MCF 10A (cell line): ENCODE results near the gene MAP3K4. TPM values are rescaled to one million over a fixed set of nuclear protein-coding genes. Genes with fewer than 3 reads are reported as not detected.

ENCODE experiments used
- BruUV-seq: library from RNA; stranded (reverse); fragments of 400-500 nt; replicated peaks from 2 replicates; lab custom pipeline; 2021; lab: Mats Ljungman, UMichigan
- CTCF ChIA-PET: fragments of 300-600 bp; sonication (Branson Sonifier 250); formaldehyde crosslinking; extraction: SDS; loops from one replicate; lab custom pipeline; 2021; ENCODE audit warnings: antibody characterized with exemption, inconsistent platforms; lab: Yijun Ruan, JAX
- POLR2A ChIA-PET: fragments of 300-600, 350-650 bp; sonication (Branson Sonifier 250); formaldehyde crosslinking; extraction: SDS; loops from one replicate; lab custom pipeline; 2020; ENCODE audit warnings: antibody characterized with exemption, inconsistent platforms; lab: Yijun Ruan, JAX
- DNase-seq: peaks from one replicate; pipeline ENCODE4 v3.0.0-alpha.2; 2018; ENCODE audit not compliant: unreplicated experiment
- H3K27ac Mint-ChIP-seq: one replicate; pipeline ENCODE4 v1.8.0; 2022; ENCODE audit warnings: mild to moderate bottlenecking, low read depth, mixed read lengths; ENCODE audit not compliant: unreplicated experiment
- H3K27me3 Mint-ChIP-seq: one replicate; pipeline ENCODE4 v1.8.0; 2022; ENCODE audit warnings: mixed read lengths; ENCODE audit not compliant: insufficient read depth, unreplicated experiment
- H3K36me3 Mint-ChIP-seq: one replicate; pipeline ENCODE4 v1.8.0; 2022; ENCODE audit warnings: mild to moderate bottlenecking, moderate library complexity, mixed read lengths; ENCODE audit not compliant: insufficient read depth, unreplicated experiment
- H3K4me1 Mint-ChIP-seq: one replicate; pipeline ENCODE4 v1.8.0; 2022; ENCODE audit warnings: mixed read lengths; ENCODE audit not compliant: insufficient read depth, unreplicated experiment
- H3K4me3 Mint-ChIP-seq: one replicate; pipeline ENCODE4 v1.8.0; 2022; ENCODE audit warnings: mild to moderate bottlenecking, moderate library complexity, mixed read lengths; ENCODE audit not compliant: unreplicated experiment
- H3K9me3 Mint-ChIP-seq: one replicate; pipeline ENCODE4 v1.8.0; 2022; ENCODE audit warnings: mixed read lengths; ENCODE audit not compliant: unreplicated experiment
- CTCF ChIP-seq: fragments of 200-600 bp; IDR thresholded peaks from one replicate; pipeline ENCODE4 v1.8.0; 2022; ENCODE audit warnings: antibody characterized with exemption, mild to moderate bottlenecking; ENCODE audit not compliant: unreplicated experiment
- intact Hi-C: fragments of 100-400 bp; cut with micrococcal nuclease; formaldehyde crosslinking; loops from 2 replicates; pipeline ENCODE4 v1.14.1; 2022
- total RNA-seq: library from RNA; stranded (reverse); gene quantifications from 2 replicates; pipeline ENCODE4 v1.2.3, GENCODE V29; 2022

Gene MAP3K4
- total RNA-seq, 1 experiment from 2014 or later: 38.7 TPM

- DNase-seq: no peak
- H3K4me1 Mint-ChIP-seq: no peaks in the 10 kb centered on the region
- CTCF ChIA-PET: interaction anchor here (0.6 to 5.8 kb wide), 15 partner anchors 10 to 419 kb away, joined by 3 to 92 read pairs (median 4); no protein-coding TSS in a partner anchor
- intact Hi-C loops: no loop called here
- H3K9me3 Mint-ChIP-seq: no peaks in the 10 kb centered on the region
- H3K36me3 Mint-ChIP-seq: no peaks in the 10 kb centered on the region
- no peaks in the 10 kb centered on the region for H3K27me3 Mint-ChIP-seq
- H3K27ac Mint-ChIP-seq: no peak overlapping the region
- no TSS peak for BruUV-seq
- TF ChIP-seq CTCF: no peak
- H3K4me3 Mint-ChIP-seq: no peak overlapping the region
- POLR2A ChIA-PET: interaction anchor here (0.6 kb wide), 1 partner anchor 64 kb away, joined by 3 read pairs; no protein-coding TSS in a partner anchor
Observed at GRCh38 chr6:161151660-161152526, 160.3 kb downstream of the MAP3K4 start.

GRCh38 chr6:161152527-161152862, 160.9 kb downstream of the MAP3K4 start:
- no peak for DNase-seq
- POLR2A ChIA-PET: interaction anchor here (0.6 kb wide), 1 partner anchor 65 kb away, joined by 3 read pairs; no protein-coding TSS in a partner anchor
- TF ChIP-seq CTCF: no peak
- Mint-ChIP-seq H3K4me3 (no peak overlapping the region), H3K36me3 (no peaks in the 10 kb centered on the region), H3K27ac (no peak overlapping the region), H3K9me3 (no peaks in the 10 kb centered on the region), H3K27me3 (no peaks in the 10 kb centered on the region), H3K4me1 (no peaks in the 10 kb centered on the region)
- intact Hi-C loops: no loop called here
- CTCF ChIA-PET: interaction anchor here (0.6 to 5.8 kb wide), 13 partner anchors 10 to 420 kb away, joined by 3 to 92 read pairs (median 5); no protein-coding TSS in a partner anchor
- BruUV-seq: no TSS peak

- POLR2A ChIA-PET: no interaction called here
- CTCF ChIA-PET: interaction anchor here (0.7 to 5.8 kb wide), 14 partner anchors 9 to 420 kb away, joined by 3 to 92 read pairs (median 4); no protein-coding TSS in a partner anchor
- H3K4me1 Mint-ChIP-seq: no peaks in the 10 kb centered on the region
- no peaks in the 10 kb centered on the region for H3K36me3 Mint-ChIP-seq
- DNase-seq: peak; percentile 23
- H3K27ac Mint-ChIP-seq: no peak overlapping the region
- intact Hi-C loops: no loop called here
- no peaks in the 10 kb centered on the region for H3K27me3 Mint-ChIP-seq
- BruUV-seq: no TSS peak
- no peaks in the 10 kb centered on the region for H3K9me3 Mint-ChIP-seq
- peak; percentile 50 for TF ChIP-seq CTCF
- no peak overlapping the region for H3K4me3 Mint-ChIP-seq
Observed at GRCh38 chr6:161152907-161153662, 161.5 kb downstream of the MAP3K4 start.

GRCh38 chr6:161153725-161154124, 162.2 kb downstream of the MAP3K4 start:
- no peaks in the 10 kb centered on the region for H3K27me3 Mint-ChIP-seq
- H3K27ac Mint-ChIP-seq: no peak overlapping the region
- TF ChIP-seq CTCF: no peak
- no peak for DNase-seq
- intact Hi-C loops: no loop called here
- ChIA-PET CTCF (interaction anchor here (0.7 to 5.8 kb wide), 7 partner anchors 9 to 219 kb away, joined by 3 to 92 read pairs (median 5); no protein-coding TSS in a partner anchor), POLR2A (no interaction called here)
- H3K36me3 Mint-ChIP-seq: no peaks in the 10 kb centered on the region
- no TSS peak for BruUV-seq
- H3K4me1 Mint-ChIP-seq: no peaks in the 10 kb centered on the region
- no peaks in the 10 kb centered on the region for H3K9me3 Mint-ChIP-seq
- no peak overlapping the region for H3K4me3 Mint-ChIP-seq
